HepG2 (cell line): ENCODE measurements around the gene ATP6V0D1. TPM values are rescaled to one million over a fixed set of nuclear protein-coding genes. Genes with fewer than 3 reads are reported as not detected.

Source experiments
- AHR ChIP-seq: IDR thresholded peaks from 2 replicates; pipeline ENCODE4 v1.6.1; 2018; ENCODE audit warnings: missing genetic modification reagents, missing compliant biosample characterization
- CREB1 ChIP-seq, 2 experiments: fragments of 450-650 bp in 1 of 2; IDR thresholded peaks; 2 replicates each; pipeline ENCODE4 v1.6.1; 2016 to 2017; ENCODE audit warnings: control low read depth in 1 of 2, mild to moderate bottlenecking in 1 of 2, missing compliant biosample characterization in 1 of 2, missing genetic modification characterization in 1 of 2
- GTF3A ChIP-seq: sonication (generic); formaldehyde crosslinking; conservative IDR thresholded peaks from 2 replicates; pipeline ENCODE4 v1.4.0; 2020; ENCODE audit warnings: mild to moderate bottlenecking, missing genetic modification reagents
- HNRNPLL ChIP-seq: fragments of 200-400 bp; formaldehyde crosslinking; IDR thresholded peaks from 2 replicates; pipeline ENCODE4 v1.6.1; 2017; ENCODE audit warnings: mild to moderate bottlenecking, low read depth, low read length; ENCODE audit not compliant: poor library complexity, severe bottlenecking
- KDM5A ChIP-seq: fragments of 200-600 bp; sonication (generic); IDR thresholded peaks from 2 replicates; pipeline ENCODE4 v1.7.0; 2018; ENCODE audit warnings: antibody characterized with exemption, mild to moderate bottlenecking, low read length, borderline replicate concordance
- KLF16 ChIP-seq, 2 experiments: sonication (generic) in 1 of 2; formaldehyde crosslinking in 1 of 2; IDR thresholded peaks; 2 replicates each; pipeline versions ENCODE4 v1.6.1 to v1.8.0; 2016 to 2023; ENCODE audit warnings: missing genetic modification reagents in 2 of 2, missing compliant biosample characterization in 1 of 2
- MYNN ChIP-seq: sonication (generic); formaldehyde crosslinking; IDR thresholded peaks from 2 replicates; pipeline ENCODE4 v1.4.0; 2020; ENCODE audit warnings: mild to moderate bottlenecking, low read depth, missing genetic modification reagents
- NFAT5 ChIP-seq: sonication (generic); formaldehyde crosslinking; IDR thresholded peaks from 2 replicates; pipeline ENCODE4 v1.4.0; 2020; ENCODE audit warnings: missing genetic modification reagents
- NONO ChIP-seq, 2 experiments: fragments of 450-650 bp in 1 of 2; sonication (generic) in 1 of 2; formaldehyde crosslinking in 1 of 2; IDR thresholded peaks in 1 of 2; conservative IDR thresholded peaks in 1 of 2; 2 replicates each; pipeline versions ENCODE4 v1.6.1 to v1.8.0; 2017 to 2022; ENCODE audit warnings: mild to moderate bottlenecking in 1 of 2, missing genetic modification reagents in 1 of 2, moderate library complexity in 1 of 2
- PAXIP1 ChIP-seq: sonication (generic); formaldehyde crosslinking; conservative IDR thresholded peaks from 2 replicates; pipeline ENCODE4 v1.4.0; 2020; ENCODE audit warnings: mild to moderate bottlenecking, missing genetic modification reagents, moderate library complexity
- POGZ ChIP-seq: sonication (generic); formaldehyde crosslinking; IDR thresholded peaks from 2 replicates; pipeline ENCODE4 v1.4.0; 2020; ENCODE audit warnings: mild to moderate bottlenecking, missing genetic modification reagents
- SAP130 ChIP-seq: IDR thresholded peaks from 2 replicates; pipeline ENCODE4 v1.6.1; 2016; ENCODE audit warnings: low read depth
- SMARCE1 ChIP-seq: fragments of 450-650 bp; IDR thresholded peaks from 2 replicates; pipeline ENCODE4 v1.6.1; 2017; ENCODE audit warnings: borderline replicate concordance
- SOX5 ChIP-seq: IDR thresholded peaks from 2 replicates; pipeline ENCODE4 v1.6.1; 2016; ENCODE audit warnings: borderline replicate concordance
- TEAD2 ChIP-seq: sonication (generic); formaldehyde crosslinking; IDR thresholded peaks from 2 replicates; pipeline ENCODE4 v1.9.0; 2021; ENCODE audit warnings: missing genetic modification reagents
- ZNF432 ChIP-seq: sonication (generic); formaldehyde crosslinking; IDR thresholded peaks from 2 replicates; pipeline ENCODE4 v1.5.0; 2020; ENCODE audit warnings: missing genetic modification reagents, mild to moderate bottlenecking, borderline replicate concordance
- ZNF446 ChIP-seq: sonication (generic); formaldehyde crosslinking; IDR thresholded peaks from 2 replicates; pipeline ENCODE4 v1.5.0; 2020; ENCODE audit warnings: mild to moderate bottlenecking, missing genetic modification reagents
- ZNF552 ChIP-seq: sonication (generic); formaldehyde crosslinking; IDR thresholded peaks from 2 replicates; pipeline ENCODE4 v1.9.0; 2022; ENCODE audit warnings: missing genetic modification reagents, mild to moderate bottlenecking, borderline replicate concordance
- ZNF576 ChIP-seq: sonication (generic); formaldehyde crosslinking; IDR thresholded peaks from 2 replicates; pipeline ENCODE4 v1.4.0; 2020; ENCODE audit warnings: mild to moderate bottlenecking, missing genetic modification reagents
- ZNF7 ChIP-seq: IDR thresholded peaks from 2 replicates; pipeline ENCODE4 v1.6.1; 2016; ENCODE audit warnings: missing biosample characterization, missing genetic modification reagents
- ZNF790 ChIP-seq: sonication (generic); formaldehyde crosslinking; IDR thresholded peaks from 2 replicates; pipeline ENCODE4 v1.8.0; 2022; ENCODE audit warnings: missing genetic modification reagents, mild to moderate bottlenecking, borderline replicate concordance
- ZSCAN31 ChIP-seq: sonication (generic); formaldehyde crosslinking; IDR thresholded peaks from 2 replicates; pipeline ENCODE4 v1.5.0; 2020; ENCODE audit warnings: low read depth, mild to moderate bottlenecking, missing genetic modification reagents
- polyA plus RNA-seq, 8 experiments: library from polyadenylated mRNA; depleted of rRNA in 3 of 8; stranded (reverse) in 7 of 8; unstranded in 1 of 8; fragments of >200 nt; fragmentation: Illumina TruSeq in 4 of 8; extraction: Trizol in 4 of 8; gene quantifications; 2 replicates each; pipeline versions ENCODE4 v1.2.1 to v1.2.3, GENCODE V29; 2011 to 2016; ENCODE audit warnings: low read depth in 4 of 8, missing spikeins in 1 of 8, mixed read lengths in 1 of 8; ENCODE audit not compliant: insufficient read depth in 1 of 8
- total RNA-seq, 5 experiments: library from RNA; depleted of rRNA; stranded (reverse); fragments of >200 nt; fragmentation: Illumina TruSeq; extraction: Trizol; gene quantifications; 2 replicates each; pipeline ENCODE4 v1.2.3, GENCODE V29; 2016; ENCODE audit warnings: low read depth in 1 of 5

ATP6V0D1 gene
- total and polyA plus RNA-seq, 2 of the 13 experiments (the other 11 are each of a cell fraction or from before 2014, with no cell fraction given): 51.1 to 61.3 TPM

- TF ChIP-seq CREB1 (IDR thresholded peaks at IDR 0.05) (no peak), CREB1 (CRISPR knock-in tag; IDR thresholded peaks at IDR 0.05) (no peak), MYNN (CRISPR knock-in tag) (no peak), PAXIP1 (peak; percentile 46; the same call in 1 of the 2 replicates), KDM5A (no peak), ZNF432 (CRISPR knock-in tag) (0 out of 2 replicates have a peak, but pooled peaks have one; percentile 54), GTF3A (CRISPR knock-in tag) (no peak), ZNF446 (CRISPR knock-in tag) (no peak), SAP130 (CRISPR knock-in tag) (no peak), ZNF552 (CRISPR knock-in tag) (no peak), KLF16 (CRISPR knock-in tag; IDR thresholded peaks at IDR 0.05) (no peak), NONO (IDR thresholded peaks at IDR 0.05) (no peak), NONO (CRISPR knock-in tag; conservative IDR thresholded peaks at IDR 0.05) (0 out of 2 replicates have a peak, but pooled peaks have one; percentile 21), AHR (no peak), HNRNPLL (no peak), ZSCAN31 (no peak), NFAT5 (CRISPR knock-in tag) (no peak), ZNF7 (no peak), POGZ (no peak), ZNF790 (CRISPR knock-in tag) (no peak), ZNF576 (CRISPR knock-in tag) (no peak), TEAD2 (no peak), SMARCE1 (no peak), SOX5 (no peak)
Measured at GRCh38 chr16:67477960-67478554, 2.9 kb downstream of the ATP6V0D1 start (continued).
